Subcutaneous abdominal adipose tissue (tissue), 5 donors: ENCODE measurements around the gene XYLB.

Experiments used
- H3K27ac ChIP-seq: one replicate; pipeline ENCODE4 v1.7.0; 2013; ENCODE audit warnings: low read depth, mild to moderate bottlenecking, inconsistent platforms, low read length, moderate library complexity
- H3K27me3 ChIP-seq, 5 donors: one replicate each; pipeline ENCODE4 v1.7.0; 2013; ENCODE audit warnings: low read length in 5 of 5, inconsistent platforms in 1 of 5; ENCODE audit not compliant: control insufficient read depth in 5 of 5, insufficient read depth in 4 of 5
- H3K36me3 ChIP-seq, 5 donors: one replicate each; pipeline ENCODE4 v1.7.0; 2013; ENCODE audit warnings: low read length in 5 of 5; ENCODE audit not compliant: control insufficient read depth in 5 of 5, insufficient read depth in 5 of 5
- H3K4me1 ChIP-seq, 5 donors: one replicate each; pipeline ENCODE4 v1.7.0; 2013; ENCODE audit warnings: low read length in 5 of 5, mild to moderate bottlenecking in 3 of 5, moderate library complexity in 1 of 5; ENCODE audit not compliant: control insufficient read depth in 5 of 5, insufficient read depth in 5 of 5
- H3K4me3 ChIP-seq, 5 donors: one replicate each; pipeline ENCODE4 v1.7.0; 2013; ENCODE audit warnings: low read length in 5 of 5, low read depth in 1 of 5
- H3K9ac ChIP-seq, 5 donors: one replicate each; pipeline ENCODE4 v1.7.0; 2013; ENCODE audit warnings: low read length in 5 of 5, mild to moderate bottlenecking in 4 of 5, moderate library complexity in 3 of 5
- H3K9me3 ChIP-seq, 5 donors: one replicate each; pipeline ENCODE4 v1.7.0; 2013; ENCODE audit warnings: low read length in 5 of 5; ENCODE audit not compliant: control insufficient read depth in 5 of 5
- donor health status: healthy.
- donor health status: healthy.
- donor health status: healthy.
- donor health status: healthy.
- donor health status: healthy.

XYLB gene

GRCh38 chr3:38453913-38454177 lies 107.3 kb downstream of the XYLB start:
- H3K4me1 ChIP-seq: peaks cover 8 to 44% (median 39%) of the 10 kb centered on the region in 5 donors
- H3K9me3 ChIP-seq: no peaks in the 10 kb centered on the region
- no peaks in the 10 kb centered on the region for H3K36me3 ChIP-seq
- peak overlapping the region in 3 of 5 donors; percentile 66 to 73 (median 67) for H3K9ac ChIP-seq
- peak overlapping the region in 4 of 5 donors; percentile 65 to 85 (median 81) for H3K4me3 ChIP-seq
- no peak overlapping the region for H3K27ac ChIP-seq
- H3K27me3 ChIP-seq: no peaks in the 10 kb centered on the region

DNA sequence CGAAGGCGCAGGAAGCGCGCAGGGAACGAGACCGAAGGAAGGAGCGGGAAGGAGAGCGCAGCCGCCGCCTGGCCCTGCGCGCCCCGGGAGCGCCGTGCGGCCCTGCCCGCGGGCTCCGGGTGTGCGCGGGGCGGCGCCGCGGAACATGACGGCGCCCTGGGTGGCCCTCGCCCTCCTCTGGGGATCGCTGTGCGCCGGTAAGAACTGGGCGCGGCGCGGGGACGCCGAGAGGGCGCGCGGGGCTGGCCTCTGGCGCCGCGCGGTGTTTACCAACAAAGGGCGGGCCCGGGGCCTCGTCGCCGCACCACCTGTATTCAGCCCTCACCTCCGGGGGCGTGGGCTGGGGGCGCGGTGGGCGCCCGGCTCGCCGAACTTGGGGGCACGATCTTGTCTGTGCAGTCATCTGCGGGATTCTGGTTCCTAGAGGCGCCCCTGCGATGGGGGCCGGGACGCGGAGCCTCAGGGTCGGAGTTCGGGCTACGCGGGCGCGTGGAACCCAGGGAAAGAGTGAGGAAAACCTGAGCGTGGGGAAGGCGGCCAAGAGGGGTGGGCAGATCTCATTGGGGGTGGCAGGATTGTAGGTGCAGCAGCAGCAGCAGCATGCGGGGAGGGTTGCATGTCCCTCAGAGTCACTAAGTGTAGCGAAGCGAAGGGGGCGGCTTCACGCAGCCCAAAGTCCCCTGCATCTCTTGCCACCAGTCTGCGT lies 107.7 kb downstream of the XYLB start:
- H3K27ac ChIP-seq: peak overlapping the region; percentile 54
- H3K27me3 ChIP-seq: no peaks in the 10 kb centered on the region
- H3K9ac ChIP-seq: peak overlapping the region; percentile 26 to 73 (median 67)
- H3K36me3 ChIP-seq: no peaks in the 10 kb centered on the region
- peaks cover 8 to 49% (median 44%) of the 10 kb centered on the region in 5 donors for H3K4me1 ChIP-seq
- H3K9me3 ChIP-seq: no peaks in the 10 kb centered on the region
- peak overlapping the region; percentile 65 to 85 (median 81) for H3K4me3 ChIP-seq

- no peaks in the 10 kb centered on the region for H3K9me3 ChIP-seq
- no peaks in the 10 kb centered on the region for H3K36me3 ChIP-seq
- H3K4me1 ChIP-seq: peaks cover 8 to 52% (median 50%) of the 10 kb centered on the region in 5 donors
- H3K27ac ChIP-seq: peak overlapping the region; percentile 54
- peak overlapping the region; percentile 65 to 88 (median 81) for H3K4me3 ChIP-seq
- no peaks in the 10 kb centered on the region for H3K27me3 ChIP-seq
- peak overlapping the region in 4 of 5 donors; percentile 66 to 80 (median 68) for H3K9ac ChIP-seq
Observed at GRCh38 chr3:38454884-38455638, 108.5 kb downstream of the XYLB start.

GRCh38 chr3:38455639-38456430 lies 109.2 kb downstream of the XYLB start:
- peak overlapping the region in 3 of 5 donors; percentile 26 to 80 (median 62) for H3K9ac ChIP-seq

GRCh38 chr3:38457111-38458003 lies 110.8 kb downstream of the XYLB start:
- H3K4me1 ChIP-seq: peaks cover 15 to 65% (median 62%) of the 10 kb centered on the region in 5 donors
- H3K4me3 ChIP-seq: no peak overlapping the region
- no peaks in the 10 kb centered on the region for H3K36me3 ChIP-seq
- no peaks in the 10 kb centered on the region for H3K9me3 ChIP-seq
- no peak overlapping the region for H3K27ac ChIP-seq
- H3K9ac ChIP-seq: no peak overlapping the region
- H3K27me3 ChIP-seq: no peaks in the 10 kb centered on the region

More at GRCh38 chr3:38455639-38456430, 109.2 kb downstream of the XYLB start:
- Histone ChIP-seq H3K27me3 (no peaks in the 10 kb centered on the region), H3K9me3 (no peaks in the 10 kb centered on the region), H3K27ac (peak overlapping the region; percentile 54), H3K4me1 (peaks cover 12 to 59% (median 58%) of the 10 kb centered on the region in 5 donors), H3K4me3 (peak overlapping the region; percentile 65 to 88 (median 81)), H3K36me3 (no peaks in the 10 kb centered on the region)

- Histone ChIP-seq H3K9ac (peak overlapping the region in 2 of 5 donors; percentile 4 to 39), H3K9me3 (no peaks in the 10 kb centered on the region), H3K27ac (peak overlapping the region; percentile 23), H3K27me3 (no peaks in the 10 kb centered on the region), H3K4me1 (peaks cover 12 to 57% (median 55%) of the 10 kb centered on the region in 5 donors), H3K36me3 (no peaks in the 10 kb centered on the region), H3K4me3 (peak overlapping the region in 1 of 5 donors; percentile 27)
Observed at GRCh38 chr3:38458796-38459498, 112.4 kb downstream of the XYLB start.

GRCh38 chr3:38459499-38460048 lies 113.0 kb downstream of the XYLB start:
- peak overlapping the region; percentile 23 for H3K27ac ChIP-seq
- H3K4me1 ChIP-seq: peaks cover 12 to 54% (median 51%) of the 10 kb centered on the region in 5 donors
- H3K27me3 ChIP-seq: no peaks in the 10 kb centered on the region
- no peaks in the 10 kb centered on the region for H3K36me3 ChIP-seq
- H3K4me3 ChIP-seq: peak overlapping the region in 1 of 5 donors; percentile 27
- H3K9me3 ChIP-seq: no peaks in the 10 kb centered on the region
- H3K9ac ChIP-seq: peak overlapping the region in 1 of 5 donors; percentile 39

DNA sequence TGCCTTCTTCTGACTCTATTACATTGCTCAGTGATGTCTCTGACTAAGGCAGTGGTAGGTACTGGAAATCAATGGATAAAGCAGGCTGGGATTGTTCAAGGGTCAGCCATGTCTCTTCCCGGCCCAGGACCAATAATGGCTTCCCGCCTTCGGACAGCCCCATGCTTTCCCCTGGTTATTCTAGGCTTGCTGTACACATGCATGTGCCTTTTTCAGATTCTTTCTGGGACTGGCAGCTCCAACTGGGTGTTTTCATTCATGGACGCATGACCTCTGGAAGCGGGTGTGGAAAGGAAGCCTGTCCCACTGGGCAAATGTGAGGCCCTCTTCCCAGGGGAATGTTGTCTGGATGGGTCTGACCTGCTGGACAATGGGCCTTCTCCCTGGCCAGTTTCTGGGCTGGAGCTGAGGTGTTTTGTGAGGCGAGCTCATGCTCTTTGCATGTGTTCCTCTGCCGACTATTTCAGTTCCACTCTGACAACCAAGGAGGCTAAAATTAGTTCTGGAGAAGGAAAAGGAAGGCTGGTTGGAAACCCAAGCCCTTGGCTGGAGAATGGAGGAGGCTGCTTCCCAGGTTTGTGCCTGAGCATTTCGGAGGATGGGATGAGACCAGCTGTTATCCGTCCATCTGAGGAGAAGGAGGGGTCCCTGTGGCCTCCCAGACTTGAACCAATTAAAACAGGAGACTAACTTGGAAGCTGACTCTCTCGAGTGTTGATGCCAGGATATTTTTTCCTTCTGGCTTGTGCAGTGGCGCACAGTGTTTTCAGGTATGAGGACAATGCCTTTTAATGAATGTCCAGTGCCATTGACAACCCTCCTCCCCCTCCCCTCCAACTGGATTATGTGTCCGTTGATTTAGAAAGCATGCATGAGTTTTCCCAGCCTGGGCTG lies 114.0 kb downstream of the XYLB start:
- Histone ChIP-seq H3K27me3 (no peaks in the 10 kb centered on the region), H3K4me3 (no peak overlapping the region), H3K27ac (peak overlapping the region; percentile 23), H3K9me3 (no peaks in the 10 kb centered on the region), H3K36me3 (no peaks in the 10 kb centered on the region), H3K4me1 (peaks cover 10 to 44% (median 43%) of the 10 kb centered on the region in 5 donors), H3K9ac (no peak overlapping the region)
